Hepatocyte (in vitro differentiated cells): ENCODE data around the gene C12orf75. TPM values are rescaled to one million over a fixed set of nuclear protein-coding genes. Genes with fewer than 3 reads are reported as not detected.

Experiments
- DNase-seq: peaks from one replicate; pipeline ENCODE4 v3.0.0-alpha.2; 2016; ENCODE audit warnings: low spot score
- H2AFZ ChIP-seq: fragments of 200-600 bp; sonication (generic); 2 replicates; pipeline ENCODE4 v1.6.0; 2016; ENCODE audit warnings: antibody characterized with exemption, mild to moderate bottlenecking
- H3K27ac ChIP-seq: fragments of 200-600 bp; sonication (generic); 2 replicates; pipeline ENCODE4 v1.5.1; 2016; ENCODE audit warnings: mild to moderate bottlenecking
- H3K27me3 ChIP-seq: fragments of 200-600 bp; sonication (generic); 2 replicates; pipeline ENCODE4 v1.6.1; 2016
- H3K36me3 ChIP-seq: fragments of 200-600 bp; sonication (generic); replicated peaks from 2 replicates; pipeline ENCODE4 v1.5.1; 2016; ENCODE audit warnings: low read depth; ENCODE audit not compliant: insufficient read depth
- H3K4me1 ChIP-seq: fragments of 200-600 bp; sonication (generic); 2 replicates; pipeline ENCODE4 v1.5.1; 2016; ENCODE audit warnings: mild to moderate bottlenecking, moderate library complexity; ENCODE audit not compliant: insufficient read depth
- H3K4me2 ChIP-seq: fragments of 200-600 bp; sonication (generic); 2 replicates; pipeline ENCODE4 v1.6.0; 2016
- H3K4me3 ChIP-seq: fragments of 200-600 bp; sonication (generic); 2 replicates; pipeline ENCODE4 v1.5.1; 2016; ENCODE audit warnings: mild to moderate bottlenecking
- H3K79me2 ChIP-seq: fragments of 200-600 bp; sonication (generic); 2 replicates; pipeline ENCODE4 v1.6.0; 2017; ENCODE audit warnings: mild to moderate bottlenecking
- H3K9me2 ChIP-seq: fragments of 200-600 bp; sonication (generic); replicated peaks from 2 replicates; pipeline ENCODE4 v1.6.0; 2017; ENCODE audit warnings: mild to moderate bottlenecking; ENCODE audit not compliant: insufficient read depth
- H3K9me3 ChIP-seq: fragments of 200-600 bp; sonication (generic); 2 replicates; pipeline ENCODE4 v1.5.1; 2016; ENCODE audit warnings: low read depth, mild to moderate bottlenecking
- H4K20me1 ChIP-seq: fragments of 200-600 bp; sonication (generic); 2 replicates; pipeline ENCODE4 v1.6.0; 2016; ENCODE audit warnings: mild to moderate bottlenecking; ENCODE audit not compliant: insufficient read depth, poor library complexity, severe bottlenecking
- EZH2 ChIP-seq: fragments of 200-600 bp; sonication (generic); IDR thresholded peaks from 2 replicates; pipeline ENCODE4 v1.6.1; 2016; ENCODE audit warnings: antibody characterized with exemption, mild to moderate bottlenecking, borderline replicate concordance
- EZH2phosphoT487 ChIP-seq: fragments of 200-600 bp; sonication (generic); IDR thresholded peaks from one replicate; pipeline ENCODE4 v1.6.1; 2018; ENCODE audit warnings: antibody characterized with exemption, mild to moderate bottlenecking, low read depth, moderate library complexity; ENCODE audit not compliant: unreplicated experiment, severe bottlenecking
- WGBS: methylation state at CpG from one replicate; pipeline ENCODE4 v1.1.6; 2016; ENCODE audit warnings: low lambda C conversion rate; ENCODE audit errors: missing lambda C conversion rate; 5-methylcytosine and 5-hydroxymethylcytosine counted together
- polyA plus RNA-seq: library from polyadenylated mRNA; unstranded; fragments of >200 nt; fragmentation: Nextera tagmentation; extraction: Ambion mirVana; gene quantifications from 2 replicates; pipeline ENCODE4 v1.2.1, GENCODE V29; 2016
- total RNA-seq: library from RNA; depleted of rRNA; stranded (reverse); fragments of >200 nt; gene quantifications from 2 replicates; pipeline ENCODE4 v1.2.3, GENCODE V29; 2014
- TF ChIP-seq, protein P1 (sequence below): fragments of 200-600 bp; sonication (generic); IDR thresholded peaks from 2 replicates; pipeline ENCODE4 v1.5.1; 2016; ENCODE audit warnings: antibody characterized with exemption, mild to moderate bottlenecking; ENCODE audit not compliant: poor library complexity

The C12orf75 gene
- total and polyA plus RNA-seq, 2 experiments from 2014 or later: 80.9 to 103 TPM

DNA sequence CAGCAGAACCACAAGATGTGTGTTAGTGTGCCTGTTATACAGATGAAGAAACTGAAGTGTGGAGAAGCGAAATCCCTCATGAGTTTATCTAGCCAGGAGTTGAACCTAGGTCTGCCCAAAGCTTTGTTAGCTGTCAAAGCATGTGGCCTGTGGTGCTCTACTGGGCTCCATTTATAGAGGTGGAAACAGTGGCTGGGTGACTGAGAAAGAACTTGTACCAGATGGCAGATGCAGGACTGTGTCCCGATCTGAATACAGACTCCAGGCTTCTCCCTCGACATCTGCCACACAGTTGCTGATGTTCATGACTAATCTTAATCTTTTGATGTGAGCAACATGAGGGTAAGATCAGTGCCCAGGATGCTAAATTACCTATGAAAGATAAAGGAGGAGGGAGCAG, 89.1 kb downstream of the C12orf75 start:
- H3K9me3 ChIP-seq: no peaks in the 10 kb centered on the region
- H2AFZ ChIP-seq: no peak overlapping the region
- H3K4me1 ChIP-seq: no peaks in the 10 kb centered on the region
- no peak overlapping the region for H3K4me3 ChIP-seq
- no peak for TF ChIP-seq EZH2phosphoT487
- TF ChIP-seq, protein P1, sequence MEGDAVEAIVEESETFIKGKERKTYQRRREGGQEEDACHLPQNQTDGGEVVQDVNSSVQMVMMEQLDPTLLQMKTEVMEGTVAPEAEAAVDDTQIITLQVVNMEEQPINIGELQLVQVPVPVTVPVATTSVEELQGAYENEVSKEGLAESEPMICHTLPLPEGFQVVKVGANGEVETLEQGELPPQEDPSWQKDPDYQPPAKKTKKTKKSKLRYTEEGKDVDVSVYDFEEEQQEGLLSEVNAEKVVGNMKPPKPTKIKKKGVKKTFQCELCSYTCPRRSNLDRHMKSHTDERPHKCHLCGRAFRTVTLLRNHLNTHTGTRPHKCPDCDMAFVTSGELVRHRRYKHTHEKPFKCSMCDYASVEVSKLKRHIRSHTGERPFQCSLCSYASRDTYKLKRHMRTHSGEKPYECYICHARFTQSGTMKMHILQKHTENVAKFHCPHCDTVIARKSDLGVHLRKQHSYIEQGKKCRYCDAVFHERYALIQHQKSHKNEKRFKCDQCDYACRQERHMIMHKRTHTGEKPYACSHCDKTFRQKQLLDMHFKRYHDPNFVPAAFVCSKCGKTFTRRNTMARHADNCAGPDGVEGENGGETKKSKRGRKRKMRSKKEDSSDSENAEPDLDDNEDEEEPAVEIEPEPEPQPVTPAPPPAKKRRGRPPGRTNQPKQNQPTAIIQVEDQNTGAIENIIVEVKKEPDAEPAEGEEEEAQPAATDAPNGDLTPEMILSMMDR: no peak
- TF ChIP-seq EZH2: no peak
- no peaks in the 10 kb centered on the region for H3K9me2 ChIP-seq
- no peaks in the 10 kb centered on the region for H4K20me1 ChIP-seq
- H3K4me2 ChIP-seq: no peak overlapping the region
- no peaks in the 10 kb centered on the region for H3K36me3 ChIP-seq
- no peak overlapping the region for H3K27ac ChIP-seq
- no peak for DNase-seq
- WGBS: 92% methylated on average over 3 of the region's 3 CpGs
- H3K27me3 ChIP-seq: no peaks in the 10 kb centered on the region
- H3K79me2 ChIP-seq: no peaks in the 10 kb centered on the region

GRCh38 chr12:105420046-105420445, 89.6 kb downstream of the C12orf75 start:
- H3K79me2 ChIP-seq: no peaks in the 10 kb centered on the region
- H3K4me3 ChIP-seq: no peak overlapping the region
- no peaks in the 10 kb centered on the region for H3K9me3 ChIP-seq
- no peak overlapping the region for H3K4me2 ChIP-seq
- no peak for DNase-seq
- 77% methylated on average over 5 of the region's 5 CpGs for WGBS
- H3K27me3 ChIP-seq: no peaks in the 10 kb centered on the region
- TF ChIP-seq EZH2phosphoT487 (no peak), EZH2 (no peak)
- TF ChIP-seq, protein P1: no peak
- no peaks in the 10 kb centered on the region for H3K9me2 ChIP-seq
- H3K27ac ChIP-seq: no peak overlapping the region
- H3K36me3 ChIP-seq: no peaks in the 10 kb centered on the region
- no peaks in the 10 kb centered on the region for H3K4me1 ChIP-seq
- no peaks in the 10 kb centered on the region for H4K20me1 ChIP-seq
- H2AFZ ChIP-seq: no peak overlapping the region

DNA sequence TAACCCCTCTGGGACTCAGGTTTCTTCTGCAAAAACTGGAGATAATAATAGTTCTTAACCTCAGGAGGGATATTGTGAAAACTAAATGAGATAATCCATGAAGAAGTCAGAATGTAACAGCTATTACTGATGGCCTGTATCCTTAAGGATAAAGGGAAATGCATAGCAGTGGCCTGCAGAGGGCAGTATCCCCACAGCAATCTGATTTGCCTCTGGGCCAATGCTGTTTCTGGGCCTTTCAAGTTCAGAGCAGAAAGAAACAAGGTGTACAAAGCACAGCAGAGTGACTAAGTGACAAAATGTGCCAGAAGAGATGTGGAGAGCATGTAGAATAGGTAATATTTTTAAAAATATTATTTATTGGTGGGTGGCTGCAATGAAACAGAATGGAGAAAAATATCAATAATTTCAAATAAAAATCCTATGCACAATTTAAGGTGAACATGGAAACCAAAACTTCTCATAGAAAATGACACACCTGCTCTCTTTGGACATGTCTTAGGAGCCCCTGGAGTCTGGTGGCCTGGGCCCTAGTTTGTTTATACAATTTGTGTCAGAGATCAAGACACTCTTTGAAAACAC, 90.3 kb downstream of the C12orf75 start:
- DNase-seq: peak; percentile 87
- Histone ChIP-seq H3K4me2 (no peak overlapping the region), H3K27me3 (no peaks in the 10 kb centered on the region), H3K4me1 (no peaks in the 10 kb centered on the region), H3K9me3 (no peaks in the 10 kb centered on the region), H3K27ac (no peak overlapping the region), H2AFZ (no peak overlapping the region), H3K79me2 (no peaks in the 10 kb centered on the region), H3K36me3 (no peaks in the 10 kb centered on the region), H3K9me2 (no peaks in the 10 kb centered on the region), H4K20me1 (no peaks in the 10 kb centered on the region), H3K4me3 (no peak overlapping the region)
- TF ChIP-seq EZH2phosphoT487: no peak
- TF ChIP-seq, protein P1: peak; percentile 95

Other genes starting within 250 kb of the C12orf75 start
- 11.1 and 16.2 TPM in 2 replicates for gene ALDH1L2, start 246.2 kb upstream of the C12orf75 start, total RNA-seq
- 5.9 and 6.5 TPM in 2 replicates for gene ALDH1L2, start 246.2 kb upstream of the C12orf75 start, polyA plus RNA-seq
- gene WASHC4, start 223.0 kb upstream of the C12orf75 start, total RNA-seq: 92.7 and 102 TPM in 2 replicates
- 31.3 and 38.0 TPM in 2 replicates for gene WASHC4, start 223.0 kb upstream of the C12orf75 start, polyA plus RNA-seq
- gene APPL2, start 94.5 kb upstream of the C12orf75 start, total RNA-seq: 51.9 and 74.1 TPM in 2 replicates
- gene APPL2, start 94.5 kb upstream of the C12orf75 start, polyA plus RNA-seq: 38.2 and 42.2 TPM in 2 replicates